Tibial nerve (tissue), 4 donors: Measurements from ENCODE around the gene ZFYVE19. TPM values are rescaled to one million over a fixed set of nuclear protein-coding genes. Genes with fewer than 3 reads are reported as not detected.

Source experiments
- DNase-seq, 2 donors: peaks; one replicate each; pipeline ENCODE4 v3.0.0-alpha.2; 2019; ENCODE audit warnings: low spot score in 2 of 2
- H3K27ac ChIP-seq, 4 donors: fragments of 200-600 bp; sonication (generic) in 3 of 4; one replicate each; pipeline ENCODE4 v1.5.1; 2017 to 2019; ENCODE audit warnings: mild to moderate bottlenecking in 1 of 4
- H3K27me3 ChIP-seq, 2 donors: fragments of 200-600 bp; sonication (generic) in 1 of 2; one replicate each; pipeline versions ENCODE4 v1.5.1 to v1.6.0; 2017 to 2019
- H3K36me3 ChIP-seq, 3 donors: fragments of 200-600 bp; sonication (generic); one replicate each; pipeline ENCODE4 v1.5.1; 2018 to 2019
- H3K4me1 ChIP-seq, 4 donors: fragments of 200-600 bp; sonication (generic) in 3 of 4; one replicate each; pipeline ENCODE4 v1.5.1; 2017 to 2019
- H3K4me3 ChIP-seq, 4 donors: fragments of 200-600 bp; sonication (generic) in 3 of 4; one replicate each; pipeline ENCODE4 v1.5.1; 2017 to 2019; ENCODE audit warnings: mild to moderate bottlenecking in 1 of 4, moderate library complexity in 1 of 4
- H3K9me3 ChIP-seq, 4 donors: fragments of 200-600 bp; sonication (generic) in 3 of 4; one replicate each; pipeline ENCODE4 v1.5.1; 2017 to 2019
- CTCF ChIP-seq, 5 experiments: fragments of 200-600 bp in 3 of 5; fragments of 450-650 bp in 2 of 5; sonication (generic) in 3 of 5; IDR thresholded peaks; one replicate each; pipeline ENCODE4 v1.5.1; 2016 to 2019; ENCODE audit warnings: antibody characterized with exemption in 5 of 5, mild to moderate bottlenecking in 3 of 5, moderate library complexity in 2 of 5
- EP300 ChIP-seq, 2 donors: sonication (generic); formaldehyde crosslinking; IDR thresholded peaks; one replicate each; pipeline ENCODE4 v1.6.1; 2017; ENCODE audit warnings: antibody characterized with exemption in 2 of 2, mild to moderate bottlenecking in 1 of 2
- POLR2A ChIP-seq, 2 donors: fragments of 450-650 bp; IDR thresholded peaks; one replicate each; pipeline ENCODE4 v1.6.1; 2017; ENCODE audit warnings: antibody characterized with exemption in 2 of 2, mild to moderate bottlenecking in 2 of 2, moderate library complexity in 2 of 2
- WGBS, 2 donors: methylation state at CpG; one replicate each; pipeline ENCODE4 v1.1.5; 2018; 5-methylcytosine and 5-hydroxymethylcytosine counted together
- total RNA-seq, 4 donors: library from RNA; depleted of rRNA; stranded (reverse); fragments of >200 nt; gene quantifications; one replicate each; pipeline ENCODE4 v1.1.0, GENCODE V29; 2016

The ZFYVE19 gene
- total RNA-seq, 4 donors from 2014 or later, result 19.0 to 48.5 (median 34.2) TPM

GRCh38 chr15:40852529-40852928, 45.6 kb downstream of the ZFYVE19 start:
- Histone ChIP-seq H3K9me3 (no peaks in the 10 kb centered on the region), H3K36me3 (no peaks in the 10 kb centered on the region), H3K4me3 (no peak overlapping the region), H3K27me3 (no peaks in the 10 kb centered on the region), H3K27ac (no peak overlapping the region), H3K4me1 (peaks cover 0 to 1% (median 0%) of the 10 kb centered on the region in 4 donors)
- 82 to 85% methylated on average over 5 of the region's 5 CpGs for WGBS, 2 donors
- TF ChIP-seq EP300 (IDR thresholded peaks at IDR 0.05) (no peak), POLR2A (IDR thresholded peaks at IDR 0.05) (no peak), CTCF (IDR thresholded peaks at IDR 0.05) (no peak)
- DNase-seq, result no peak

GRCh38 chr15:40853241-40853890, 46.5 kb downstream of the ZFYVE19 start:
- Histone ChIP-seq H3K27me3 (no peaks in the 10 kb centered on the region), H3K27ac (no peak overlapping the region), H3K4me3 (no peak overlapping the region), H3K36me3 (no peaks in the 10 kb centered on the region), H3K9me3 (no peaks in the 10 kb centered on the region), H3K4me1 (peaks cover 0 to 6% (median 0%) of the 10 kb centered on the region in 4 donors)
- no peak for DNase-seq
- 88 to 89% methylated on average over 13 to 16 of the region's 16 CpGs for WGBS, 2 donors
- TF ChIP-seq CTCF (IDR thresholded peaks at IDR 0.05), result no peak

GRCh38 chr15:40854161-40854560, 47.3 kb downstream of the ZFYVE19 start:
- H3K27ac ChIP-seq, result no peak overlapping the region

GRCh38 chr15:40855706-40856234, 48.9 kb downstream of the ZFYVE19 start:
- DNase-seq, result no peak
- H3K27ac ChIP-seq, result no peak overlapping the region
- no peaks in the 10 kb centered on the region for H3K9me3 ChIP-seq
- no peaks in the 10 kb centered on the region for H3K36me3 ChIP-seq
- peaks cover 0 to 6% (median 0%) of the 10 kb centered on the region in 4 donors for H3K4me1 ChIP-seq
- WGBS, 2 donors, result 84 to 92% methylated on average over 8 to 13 of the region's 13 CpGs
- H3K4me3 ChIP-seq, result no peak overlapping the region
- TF ChIP-seq POLR2A (IDR thresholded peaks at IDR 0.05), result no peak
- TF ChIP-seq EP300 (IDR thresholded peaks at IDR 0.05), result no peak
- no peak for TF ChIP-seq CTCF (IDR thresholded peaks at IDR 0.05)
- H3K27me3 ChIP-seq, result no peaks in the 10 kb centered on the region

More at GRCh38 chr15:40854161-40854560, 47.3 kb downstream of the ZFYVE19 start:
- no peak overlapping the region for H3K4me3 ChIP-seq
- H3K4me1 ChIP-seq, result peaks cover 0 to 6% (median 0%) of the 10 kb centered on the region in 4 donors
- no peak for DNase-seq
- H3K36me3 ChIP-seq, result no peaks in the 10 kb centered on the region
- WGBS, 2 donors, result 64 to 78% methylated on average over 8 to 10 of the region's 10 CpGs
- H3K27me3 ChIP-seq, result no peaks in the 10 kb centered on the region
- no peaks in the 10 kb centered on the region for H3K9me3 ChIP-seq
- TF ChIP-seq POLR2A (IDR thresholded peaks at IDR 0.05) (no peak), CTCF (IDR thresholded peaks at IDR 0.05) (no peak), EP300 (IDR thresholded peaks at IDR 0.05) (no peak)

- DNase-seq, result no peak
- H3K4me1 ChIP-seq, result peaks cover 0 to 6% (median 0%) of the 10 kb centered on the region in 4 donors
- WGBS, 2 donors, result 84 to 92% methylated on average over 7 to 8 of the region's 8 CpGs
- no peak overlapping the region for H3K4me3 ChIP-seq
- no peaks in the 10 kb centered on the region for H3K27me3 ChIP-seq
- no peak overlapping the region for H3K27ac ChIP-seq
- TF ChIP-seq EP300 (IDR thresholded peaks at IDR 0.05) (no peak), POLR2A (IDR thresholded peaks at IDR 0.05) (no peak), CTCF (IDR thresholded peaks at IDR 0.05) (no peak)
- no peaks in the 10 kb centered on the region for H3K9me3 ChIP-seq
- no peaks in the 10 kb centered on the region for H3K36me3 ChIP-seq
Observed at GRCh38 chr15:40856746-40857145, 49.9 kb downstream of the ZFYVE19 start.
